GM12801 (cell line): ENCODE measurements around the gene MYEOV.

Experiments
- TF ChIP-seq, protein P1 (sequence below): IDR thresholded peaks from one replicate; pipeline ENCODE4 v1.5.1; 2011; ENCODE audit warnings: control low read depth; ENCODE audit not compliant: insufficient read length; ENCODE audit errors: extremely low read depth

The MYEOV gene

DNA sequence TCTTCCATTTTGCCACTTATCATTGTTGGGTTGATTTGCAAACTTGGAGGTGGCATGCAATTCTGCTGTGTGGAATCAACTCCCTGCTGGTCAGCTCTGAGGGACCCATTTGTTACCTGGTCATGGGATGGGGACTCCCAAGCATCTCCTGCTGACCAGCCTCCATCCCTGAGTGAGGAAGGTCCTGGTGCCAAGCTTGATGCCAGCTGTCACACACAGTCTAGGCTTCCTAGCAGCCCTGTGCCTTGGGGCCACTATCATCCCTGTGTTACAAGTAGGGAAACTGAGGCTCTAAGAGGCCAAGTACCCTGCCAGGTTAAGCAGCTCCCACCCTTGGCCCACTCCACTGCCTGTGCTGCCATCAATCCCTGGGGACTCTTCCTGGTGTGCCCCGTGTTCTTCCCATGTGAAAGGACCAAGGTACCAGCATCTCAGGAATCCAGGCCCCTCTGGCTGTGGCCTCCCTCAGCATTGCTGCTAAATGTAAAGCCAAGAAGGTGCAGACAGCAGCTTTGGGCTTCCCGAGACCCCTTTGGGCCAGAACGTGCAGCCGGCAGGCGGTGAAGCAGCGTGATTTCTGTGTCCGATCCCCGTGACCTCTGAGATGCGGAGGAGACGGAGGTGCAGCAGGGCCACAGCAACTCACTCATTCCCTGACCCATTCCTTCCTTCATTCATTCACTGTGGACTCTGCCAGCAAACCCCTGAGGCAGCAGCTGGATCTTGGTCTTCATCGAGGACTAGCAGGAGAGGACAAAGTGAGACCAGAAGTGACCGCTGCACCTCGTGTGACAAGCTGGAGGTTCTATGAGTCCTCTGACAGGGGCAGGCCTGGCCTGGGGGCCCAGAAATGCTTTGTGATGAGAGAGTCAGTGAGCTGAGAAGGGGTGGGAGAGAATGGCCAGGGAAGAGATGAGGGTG, 49.7 kb downstream of the MYEOV start:
- TF ChIP-seq, protein P1, sequence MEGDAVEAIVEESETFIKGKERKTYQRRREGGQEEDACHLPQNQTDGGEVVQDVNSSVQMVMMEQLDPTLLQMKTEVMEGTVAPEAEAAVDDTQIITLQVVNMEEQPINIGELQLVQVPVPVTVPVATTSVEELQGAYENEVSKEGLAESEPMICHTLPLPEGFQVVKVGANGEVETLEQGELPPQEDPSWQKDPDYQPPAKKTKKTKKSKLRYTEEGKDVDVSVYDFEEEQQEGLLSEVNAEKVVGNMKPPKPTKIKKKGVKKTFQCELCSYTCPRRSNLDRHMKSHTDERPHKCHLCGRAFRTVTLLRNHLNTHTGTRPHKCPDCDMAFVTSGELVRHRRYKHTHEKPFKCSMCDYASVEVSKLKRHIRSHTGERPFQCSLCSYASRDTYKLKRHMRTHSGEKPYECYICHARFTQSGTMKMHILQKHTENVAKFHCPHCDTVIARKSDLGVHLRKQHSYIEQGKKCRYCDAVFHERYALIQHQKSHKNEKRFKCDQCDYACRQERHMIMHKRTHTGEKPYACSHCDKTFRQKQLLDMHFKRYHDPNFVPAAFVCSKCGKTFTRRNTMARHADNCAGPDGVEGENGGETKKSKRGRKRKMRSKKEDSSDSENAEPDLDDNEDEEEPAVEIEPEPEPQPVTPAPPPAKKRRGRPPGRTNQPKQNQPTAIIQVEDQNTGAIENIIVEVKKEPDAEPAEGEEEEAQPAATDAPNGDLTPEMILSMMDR: no peak

DNA sequence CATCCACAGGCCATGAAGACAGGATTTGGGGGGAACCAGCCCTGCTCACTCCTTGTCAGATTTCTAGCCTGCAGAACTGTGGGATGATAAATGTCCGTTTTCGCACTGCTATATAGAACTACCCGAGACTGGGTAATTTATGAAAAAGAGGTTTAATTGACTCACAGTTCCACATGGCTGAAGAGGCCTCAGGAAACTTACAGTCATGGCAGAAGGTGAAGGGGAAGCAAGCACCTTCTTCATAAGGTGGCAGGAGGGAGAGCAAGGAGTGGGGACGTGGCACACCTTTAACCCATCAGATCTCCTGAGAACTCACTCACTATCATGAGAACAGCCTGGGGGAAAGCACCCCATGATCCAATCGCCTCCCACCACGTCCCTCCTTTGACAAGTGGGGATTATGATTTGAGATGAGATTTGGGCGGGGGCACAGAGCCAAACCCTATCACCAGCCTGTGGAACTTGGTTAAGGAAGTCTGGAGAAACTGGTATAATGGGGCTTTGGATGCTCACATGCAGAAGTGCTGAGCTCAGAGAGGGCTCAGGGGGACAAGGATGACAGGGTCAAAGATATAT, 50.7 kb downstream of the MYEOV start:
- TF ChIP-seq, protein P1: no peak
